ENCODE measurements around the gene C1orf35.

GRCh38 chr1:228134591-228134990 is 31.5 kb upstream of the C1orf35 start:
- TF ChIP-seq CTCF (conservative IDR thresholded peaks at IDR 0.05 in 1 of 2, IDR thresholded peaks at IDR 0.05 in 1 of 2; ENCODE audit: low read depth in 1 of 2, low read length in 2 of 2) (no peak), EZH2 (IDR thresholded peaks at IDR 0.05; ENCODE audit: low read length, missing control alignments) (no peak)
